Glutamatergic neuron (in vitro differentiated cells): ENCODE results near the gene RARS2. TPM values are rescaled to one million over a fixed set of nuclear protein-coding genes. Genes with fewer than 3 reads are reported as not detected.

ENCODE experiments used
- DNase-seq: peaks from one replicate; pipeline ENCODE4 v3.0.0; 2022
- H3K27ac Mint-ChIP-seq: one replicate; pipeline ENCODE4 v1.8.0; 2020; ENCODE audit warnings: mild to moderate bottlenecking, mixed read lengths, inconsistent platforms; ENCODE audit not compliant: unreplicated experiment
- H3K27me3 Mint-ChIP-seq: one replicate; pipeline ENCODE4 v1.8.0; 2020; ENCODE audit warnings: mild to moderate bottlenecking, moderate library complexity, mixed read lengths, inconsistent platforms; ENCODE audit not compliant: unreplicated experiment
- H3K36me3 Mint-ChIP-seq: one replicate; pipeline ENCODE4 v1.8.0; 2020; ENCODE audit warnings: mild to moderate bottlenecking, mixed read lengths, inconsistent platforms; ENCODE audit not compliant: unreplicated experiment
- H3K4me1 Mint-ChIP-seq: one replicate; pipeline ENCODE4 v1.8.0; 2020; ENCODE audit warnings: mild to moderate bottlenecking, low read depth, mixed read lengths, inconsistent platforms; ENCODE audit not compliant: unreplicated experiment
- H3K4me3 Mint-ChIP-seq: one replicate; pipeline ENCODE4 v1.8.0; 2020; ENCODE audit warnings: mild to moderate bottlenecking, mixed read lengths, inconsistent platforms; ENCODE audit not compliant: unreplicated experiment
- H3K9me3 Mint-ChIP-seq: one replicate; pipeline ENCODE4 v1.8.0; 2020; ENCODE audit warnings: mild to moderate bottlenecking, moderate library complexity, mixed read lengths, inconsistent platforms; ENCODE audit not compliant: unreplicated experiment
- total RNA-seq: library from RNA; stranded (reverse); fragmentation: NEBNext Ultra II Directional; extraction: Animal tissue kit (Norgen Biotek cat#: 25700); gene quantifications from one replicate; pipeline ENCODE4 v1.2.1, GENCODE V29; 2021; ENCODE audit not compliant: unreplicated experiment
- TF ChIP-seq, protein P1 (sequence below): fragments of 200-600 bp; sonication (generic); IDR thresholded peaks from one replicate; pipeline ENCODE4 v1.5.0; 2021; ENCODE audit not compliant: partially characterized antibody, unreplicated experiment

The RARS2 gene
- total RNA-seq, 1 donor from 2014 or later: 42.0 TPM

- TF ChIP-seq, protein P1, sequence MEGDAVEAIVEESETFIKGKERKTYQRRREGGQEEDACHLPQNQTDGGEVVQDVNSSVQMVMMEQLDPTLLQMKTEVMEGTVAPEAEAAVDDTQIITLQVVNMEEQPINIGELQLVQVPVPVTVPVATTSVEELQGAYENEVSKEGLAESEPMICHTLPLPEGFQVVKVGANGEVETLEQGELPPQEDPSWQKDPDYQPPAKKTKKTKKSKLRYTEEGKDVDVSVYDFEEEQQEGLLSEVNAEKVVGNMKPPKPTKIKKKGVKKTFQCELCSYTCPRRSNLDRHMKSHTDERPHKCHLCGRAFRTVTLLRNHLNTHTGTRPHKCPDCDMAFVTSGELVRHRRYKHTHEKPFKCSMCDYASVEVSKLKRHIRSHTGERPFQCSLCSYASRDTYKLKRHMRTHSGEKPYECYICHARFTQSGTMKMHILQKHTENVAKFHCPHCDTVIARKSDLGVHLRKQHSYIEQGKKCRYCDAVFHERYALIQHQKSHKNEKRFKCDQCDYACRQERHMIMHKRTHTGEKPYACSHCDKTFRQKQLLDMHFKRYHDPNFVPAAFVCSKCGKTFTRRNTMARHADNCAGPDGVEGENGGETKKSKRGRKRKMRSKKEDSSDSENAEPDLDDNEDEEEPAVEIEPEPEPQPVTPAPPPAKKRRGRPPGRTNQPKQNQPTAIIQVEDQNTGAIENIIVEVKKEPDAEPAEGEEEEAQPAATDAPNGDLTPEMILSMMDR: no peak
- H3K27ac Mint-ChIP-seq: no peak overlapping the region
- no peak overlapping the region for H3K4me3 Mint-ChIP-seq
- H3K36me3 Mint-ChIP-seq: no peaks in the 10 kb centered on the region
- H3K27me3 Mint-ChIP-seq: peaks cover 4% of the 10 kb centered on the region
- H3K9me3 Mint-ChIP-seq: no peaks in the 10 kb centered on the region
- DNase-seq: no peak
- H3K4me1 Mint-ChIP-seq: no peaks in the 10 kb centered on the region
Observed at GRCh38 chr6:87572021-87572420, 17.8 kb downstream of the RARS2 start.

DNA sequence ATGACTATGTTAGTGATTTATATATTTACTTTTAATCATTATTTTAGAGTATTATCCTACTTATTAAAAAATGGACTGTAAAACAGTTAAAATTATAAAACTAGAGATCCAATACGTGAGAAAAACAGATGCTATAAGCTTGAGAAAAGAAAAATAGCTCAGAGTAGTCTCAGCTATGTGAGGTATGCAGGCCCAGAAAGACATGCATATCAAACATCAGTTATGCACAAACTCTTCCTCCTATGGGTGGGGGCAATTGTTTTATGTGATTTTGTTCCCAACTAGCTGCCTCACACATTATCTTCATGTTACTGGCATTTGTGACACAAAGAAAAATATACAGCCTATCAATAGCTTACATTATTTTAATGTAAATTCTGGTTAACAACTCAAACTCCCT, 28.8 kb downstream of the RARS2 start:
- Mint-ChIP-seq H3K36me3 (no peaks in the 10 kb centered on the region), H3K9me3 (peaks cover 3% of the 10 kb centered on the region), H3K27me3 (no peaks in the 10 kb centered on the region), H3K4me1 (no peaks in the 10 kb centered on the region), H3K4me3 (no peak overlapping the region), H3K27ac (no peak overlapping the region)
- TF ChIP-seq, protein P1: no peak
- no peak for DNase-seq

- Mint-ChIP-seq H3K27me3 (no peaks in the 10 kb centered on the region), H3K4me3 (no peak overlapping the region), H3K4me1 (no peaks in the 10 kb centered on the region), H3K9me3 (peaks cover 3% of the 10 kb centered on the region), H3K27ac (no peak overlapping the region), H3K36me3 (no peaks in the 10 kb centered on the region)
- TF ChIP-seq, protein P1: no peak
- no peak for DNase-seq
Observed at GRCh38 chr6:87558446-87558845, 31.3 kb downstream of the RARS2 start.

DNA sequence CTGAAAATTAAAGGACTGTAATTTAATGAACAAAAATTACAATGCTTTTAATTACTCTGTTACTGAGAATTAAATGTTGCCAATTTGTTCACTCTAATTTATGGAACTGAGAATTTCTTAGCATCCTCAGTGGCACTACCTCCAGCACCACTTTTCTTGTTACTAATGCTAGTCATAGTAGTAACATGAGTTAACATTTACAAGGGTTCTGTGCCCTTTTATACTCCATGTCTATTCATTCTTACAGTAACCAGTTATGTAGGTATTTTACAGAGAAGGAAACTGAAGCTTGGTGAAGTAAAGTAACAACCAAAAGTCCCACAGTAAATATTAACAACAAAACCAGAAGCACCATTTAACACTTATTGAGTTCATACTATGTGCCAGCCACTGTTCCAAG, 34.3 kb downstream of the RARS2 start:
- TF ChIP-seq, protein P1: no peak
- DNase-seq: no peak
- H3K27me3 Mint-ChIP-seq: no peaks in the 10 kb centered on the region
- H3K36me3 Mint-ChIP-seq: no peaks in the 10 kb centered on the region
- H3K27ac Mint-ChIP-seq: no peak overlapping the region
- no peaks in the 10 kb centered on the region for H3K4me1 Mint-ChIP-seq
- no peak overlapping the region for H3K4me3 Mint-ChIP-seq
- peaks cover 3% of the 10 kb centered on the region for H3K9me3 Mint-ChIP-seq

GRCh38 chr6:87553159-87553765, 36.5 kb downstream of the RARS2 start:
- Mint-ChIP-seq H3K36me3 (no peaks in the 10 kb centered on the region), H3K27me3 (no peaks in the 10 kb centered on the region), H3K4me3 (no peak overlapping the region), H3K4me1 (no peaks in the 10 kb centered on the region), H3K27ac (no peak overlapping the region), H3K9me3 (peaks cover 3% of the 10 kb centered on the region)
- no peak for DNase-seq
- TF ChIP-seq, protein P1: no peak
